DOHH2 (cell line): ENCODE data around the gene MACROD2.

Source experiments
- H3F3A ChIP-seq: fragments of 200-600 bp; sonication (generic), shearing (Covaris generic); 2 replicates; pipeline ENCODE4 v1.6.0; 2016; ENCODE audit warnings: antibody characterized with exemption, mild to moderate bottlenecking; ENCODE audit not compliant: control insufficient read depth, insufficient read depth
- H3K27ac ChIP-seq: fragments of 200-600 bp; sonication (generic); 2 replicates; pipeline ENCODE4 v1.5.1; 2014; ENCODE audit warnings: low read depth, mild to moderate bottlenecking, low read length, moderate library complexity
- H3K27me3 ChIP-seq: fragments of 200-600 bp; sonication (generic); 2 replicates; pipeline ENCODE4 v1.6.1; 2014; ENCODE audit warnings: mild to moderate bottlenecking, low read length, mixed read lengths; ENCODE audit not compliant: control insufficient read depth
- H3K36me3 ChIP-seq: fragments of 200-600 bp; sonication (generic); 2 replicates; pipeline ENCODE4 v1.6.1; 2014; ENCODE audit warnings: mild to moderate bottlenecking, low read length, moderate library complexity, mixed read lengths; ENCODE audit not compliant: control insufficient read depth
- H3K4me1 ChIP-seq: fragments of 200-600 bp; sonication (generic); 2 replicates; pipeline ENCODE4 v1.6.1; 2014; ENCODE audit warnings: mild to moderate bottlenecking, low read length, mixed read lengths; ENCODE audit not compliant: control insufficient read depth
- H3K4me2 ChIP-seq: fragments of 200-600 bp; sonication (generic); 2 replicates; pipeline ENCODE4 v1.6.0; 2014; ENCODE audit warnings: mild to moderate bottlenecking, low read length, moderate library complexity
- H3K4me3 ChIP-seq: fragments of 200-600 bp; sonication (generic); 2 replicates; pipeline ENCODE4 v1.5.1; 2014; ENCODE audit warnings: mild to moderate bottlenecking, low read length, mixed read lengths
- H3K79me2 ChIP-seq: fragments of 200-600 bp; sonication (generic); 2 replicates; pipeline ENCODE4 v1.6.1; 2014; ENCODE audit warnings: mild to moderate bottlenecking, low read length, mixed read lengths; ENCODE audit not compliant: control insufficient read depth
- H3K9me2 ChIP-seq: fragments of 200-600 bp; sonication (generic); replicated peaks from 2 replicates; pipeline ENCODE4 v1.6.1; 2014; ENCODE audit warnings: mild to moderate bottlenecking, low read length, mixed read lengths; ENCODE audit not compliant: control insufficient read depth
- H3K9me3 ChIP-seq: fragments of 200-600 bp; sonication (generic); 2 replicates; pipeline ENCODE4 v1.6.1; 2014; ENCODE audit warnings: antibody characterized with exemption, low read length, mixed read lengths; ENCODE audit not compliant: control insufficient read depth, insufficient read depth
- H4K20me1 ChIP-seq: fragments of 200-600 bp; sonication (generic); 2 replicates; pipeline ENCODE4 v1.6.0; 2014; ENCODE audit warnings: low read depth, mild to moderate bottlenecking, antibody characterized with exemption, low read length, moderate library complexity; ENCODE audit not compliant: control insufficient read depth, insufficient read depth
- EZH2phosphoT487 ChIP-seq: fragments of 200-600 bp; sonication (generic); IDR thresholded peaks from 2 replicates; pipeline ENCODE4 v1.6.1; 2017; ENCODE audit warnings: borderline replicate concordance, mild to moderate bottlenecking, antibody characterized with exemption, low read length, moderate library complexity, mixed read lengths
- TF ChIP-seq, protein P1 (sequence below): fragments of 200-600 bp; sonication (generic); IDR thresholded peaks from one replicate; pipeline ENCODE4 v1.5.1; 2014; ENCODE audit warnings: antibody characterized with exemption, mild to moderate bottlenecking, low read depth, low read length; ENCODE audit not compliant: poor library complexity, severe bottlenecking

The MACROD2 gene

GRCh38 chr20:15447549-15447948 lies 1452.2 kb downstream of the MACROD2 start:
- H3F3A ChIP-seq = no peaks in the 10 kb centered on the region
- no peaks in the 10 kb centered on the region for H4K20me1 ChIP-seq
- H3K9me3 ChIP-seq = no peaks in the 10 kb centered on the region
- no peak overlapping the region for H3K27ac ChIP-seq
- no peak overlapping the region for H3K4me2 ChIP-seq
- no peaks in the 10 kb centered on the region for H3K36me3 ChIP-seq
- no peaks in the 10 kb centered on the region for H3K4me1 ChIP-seq
- TF ChIP-seq, protein P1, sequence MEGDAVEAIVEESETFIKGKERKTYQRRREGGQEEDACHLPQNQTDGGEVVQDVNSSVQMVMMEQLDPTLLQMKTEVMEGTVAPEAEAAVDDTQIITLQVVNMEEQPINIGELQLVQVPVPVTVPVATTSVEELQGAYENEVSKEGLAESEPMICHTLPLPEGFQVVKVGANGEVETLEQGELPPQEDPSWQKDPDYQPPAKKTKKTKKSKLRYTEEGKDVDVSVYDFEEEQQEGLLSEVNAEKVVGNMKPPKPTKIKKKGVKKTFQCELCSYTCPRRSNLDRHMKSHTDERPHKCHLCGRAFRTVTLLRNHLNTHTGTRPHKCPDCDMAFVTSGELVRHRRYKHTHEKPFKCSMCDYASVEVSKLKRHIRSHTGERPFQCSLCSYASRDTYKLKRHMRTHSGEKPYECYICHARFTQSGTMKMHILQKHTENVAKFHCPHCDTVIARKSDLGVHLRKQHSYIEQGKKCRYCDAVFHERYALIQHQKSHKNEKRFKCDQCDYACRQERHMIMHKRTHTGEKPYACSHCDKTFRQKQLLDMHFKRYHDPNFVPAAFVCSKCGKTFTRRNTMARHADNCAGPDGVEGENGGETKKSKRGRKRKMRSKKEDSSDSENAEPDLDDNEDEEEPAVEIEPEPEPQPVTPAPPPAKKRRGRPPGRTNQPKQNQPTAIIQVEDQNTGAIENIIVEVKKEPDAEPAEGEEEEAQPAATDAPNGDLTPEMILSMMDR = no peak
- no peak for TF ChIP-seq EZH2phosphoT487
- H3K79me2 ChIP-seq = no peaks in the 10 kb centered on the region
- no peaks in the 10 kb centered on the region for H3K27me3 ChIP-seq
- H3K4me3 ChIP-seq = no peak overlapping the region
- H3K9me2 ChIP-seq = no peaks in the 10 kb centered on the region

DNA sequence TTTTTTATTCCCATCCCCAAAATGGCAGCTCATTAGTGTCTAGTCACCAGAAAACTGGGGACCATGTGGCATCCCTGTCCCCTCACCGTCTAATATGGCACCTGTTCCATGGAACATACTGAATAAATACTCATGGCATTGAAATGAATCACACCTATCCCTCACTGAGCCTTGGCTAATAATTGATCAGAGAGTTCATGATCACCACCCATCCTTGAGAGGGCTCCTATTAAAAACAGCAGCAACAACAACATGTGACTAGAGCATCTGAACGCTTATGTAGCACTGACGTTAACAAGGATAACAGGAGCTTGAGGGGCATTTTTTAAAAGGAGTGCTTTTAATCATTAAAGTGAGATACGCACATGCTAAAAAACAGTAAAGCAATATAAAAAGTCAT lies 1453.7 kb downstream of the MACROD2 start:
- Histone ChIP-seq H4K20me1 (no peaks in the 10 kb centered on the region), H3F3A (no peaks in the 10 kb centered on the region), H3K36me3 (no peaks in the 10 kb centered on the region), H3K9me2 (no peaks in the 10 kb centered on the region), H3K9me3 (no peaks in the 10 kb centered on the region), H3K27ac (no peak overlapping the region), H3K4me3 (no peak overlapping the region), H3K4me2 (no peak overlapping the region), H3K79me2 (no peaks in the 10 kb centered on the region), H3K27me3 (no peaks in the 10 kb centered on the region), H3K4me1 (no peaks in the 10 kb centered on the region)
- no peak for TF ChIP-seq EZH2phosphoT487
- TF ChIP-seq, protein P1 = no peak

GRCh38 chr20:15451241-15451640 lies 1455.9 kb downstream of the MACROD2 start:
- Histone ChIP-seq H3K4me2 (no peak overlapping the region), H4K20me1 (no peaks in the 10 kb centered on the region), H3K27me3 (no peaks in the 10 kb centered on the region), H3K4me3 (no peak overlapping the region), H3K9me3 (no peaks in the 10 kb centered on the region), H3K36me3 (no peaks in the 10 kb centered on the region), H3K9me2 (no peaks in the 10 kb centered on the region), H3K79me2 (no peaks in the 10 kb centered on the region), H3F3A (no peaks in the 10 kb centered on the region), H3K4me1 (no peaks in the 10 kb centered on the region), H3K27ac (no peak overlapping the region)
- TF ChIP-seq, protein P1 = no peak
- no peak for TF ChIP-seq EZH2phosphoT487

- Histone ChIP-seq H3K36me3 (no peaks in the 10 kb centered on the region), H3K9me2 (no peaks in the 10 kb centered on the region; the same call in 1 of the 2 replicates), H4K20me1 (no peaks in the 10 kb centered on the region), H3K4me3 (no peak overlapping the region), H3K4me1 (no peaks in the 10 kb centered on the region), H3K27ac (no peak overlapping the region), H3K27me3 (no peaks in the 10 kb centered on the region), H3F3A (no peaks in the 10 kb centered on the region), H3K4me2 (no peak overlapping the region), H3K79me2 (no peaks in the 10 kb centered on the region), H3K9me3 (no peaks in the 10 kb centered on the region)
- TF ChIP-seq EZH2phosphoT487 = no peak
- TF ChIP-seq, protein P1 = no peak
Measured at GRCh38 chr20:15455279-15455678, 1460.0 kb downstream of the MACROD2 start.
